Measurements from ENCODE around the gene APBA1.

Gene APBA1

DNA sequence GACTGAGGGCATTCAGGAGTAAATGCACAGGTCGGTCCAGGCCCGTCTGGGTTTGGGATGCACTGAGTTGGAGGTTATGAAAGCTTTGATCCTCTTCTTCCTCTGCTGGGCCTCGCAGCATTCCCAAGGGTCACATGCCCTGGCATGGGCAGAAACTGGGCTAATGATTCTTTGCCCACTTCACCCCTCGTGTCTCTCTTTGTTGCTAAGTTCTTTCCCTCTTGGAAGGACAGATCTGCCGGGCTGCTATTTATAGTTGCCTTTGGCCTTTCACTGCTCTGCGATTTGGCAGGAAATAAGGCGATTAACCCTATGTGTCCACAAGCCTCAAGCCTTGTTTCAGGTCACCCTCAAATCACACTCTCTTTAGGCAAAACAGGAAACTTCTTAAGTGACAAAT is 280.2 kb downstream of the APBA1 start:
- Histone ChIP-seq H3K9ac (ENCODE audit: low read length) (no peak overlapping the region), H2AFZ (ENCODE audit: low read depth, low read length, severe bottlenecking) (no peak overlapping the region), H3K79me2 (ENCODE audit: insufficient read depth, low read length) (no peaks in the 10 kb centered on the region), H3K27me3 (ENCODE audit: low read length) (0 out of 2 replicates have a peak, but pooled peaks cover 3% of the 10 kb centered on the region), H3K4me3 (ENCODE audit: insufficient read depth, low read length, poor library complexity, severe bottlenecking) (no peak overlapping the region), H4K20me1 (ENCODE audit: low read depth, low read length) (no peaks in the 10 kb centered on the region), H3K9me2 (replicated peaks; ENCODE audit: insufficient read depth, low read length) (no peaks in the 10 kb centered on the region), H3K36me3 (ENCODE audit: low read length) (no peaks in the 10 kb centered on the region), H3F3A (ENCODE audit: insufficient read depth) (no peaks in the 10 kb centered on the region), H3K27ac (ENCODE audit: low read depth, low read length) (no peak overlapping the region), H3K4me2 (ENCODE audit: low read depth, low read length, poor library complexity, severe bottlenecking) (no peak overlapping the region), H3K9me3 (ENCODE audit: insufficient read depth, low read length) (no peaks in the 10 kb centered on the region)
- TF ChIP-seq, protein P1, sequence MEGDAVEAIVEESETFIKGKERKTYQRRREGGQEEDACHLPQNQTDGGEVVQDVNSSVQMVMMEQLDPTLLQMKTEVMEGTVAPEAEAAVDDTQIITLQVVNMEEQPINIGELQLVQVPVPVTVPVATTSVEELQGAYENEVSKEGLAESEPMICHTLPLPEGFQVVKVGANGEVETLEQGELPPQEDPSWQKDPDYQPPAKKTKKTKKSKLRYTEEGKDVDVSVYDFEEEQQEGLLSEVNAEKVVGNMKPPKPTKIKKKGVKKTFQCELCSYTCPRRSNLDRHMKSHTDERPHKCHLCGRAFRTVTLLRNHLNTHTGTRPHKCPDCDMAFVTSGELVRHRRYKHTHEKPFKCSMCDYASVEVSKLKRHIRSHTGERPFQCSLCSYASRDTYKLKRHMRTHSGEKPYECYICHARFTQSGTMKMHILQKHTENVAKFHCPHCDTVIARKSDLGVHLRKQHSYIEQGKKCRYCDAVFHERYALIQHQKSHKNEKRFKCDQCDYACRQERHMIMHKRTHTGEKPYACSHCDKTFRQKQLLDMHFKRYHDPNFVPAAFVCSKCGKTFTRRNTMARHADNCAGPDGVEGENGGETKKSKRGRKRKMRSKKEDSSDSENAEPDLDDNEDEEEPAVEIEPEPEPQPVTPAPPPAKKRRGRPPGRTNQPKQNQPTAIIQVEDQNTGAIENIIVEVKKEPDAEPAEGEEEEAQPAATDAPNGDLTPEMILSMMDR (IDR thresholded peaks at IDR 0.05; ENCODE audit: insufficient read depth, low read length, poor library complexity, severe bottlenecking), result no peak
- no peak for TF ChIP-seq EZH2phosphoT487 (conservative IDR thresholded peaks at IDR 0.05; ENCODE audit: low read length)

DNA sequence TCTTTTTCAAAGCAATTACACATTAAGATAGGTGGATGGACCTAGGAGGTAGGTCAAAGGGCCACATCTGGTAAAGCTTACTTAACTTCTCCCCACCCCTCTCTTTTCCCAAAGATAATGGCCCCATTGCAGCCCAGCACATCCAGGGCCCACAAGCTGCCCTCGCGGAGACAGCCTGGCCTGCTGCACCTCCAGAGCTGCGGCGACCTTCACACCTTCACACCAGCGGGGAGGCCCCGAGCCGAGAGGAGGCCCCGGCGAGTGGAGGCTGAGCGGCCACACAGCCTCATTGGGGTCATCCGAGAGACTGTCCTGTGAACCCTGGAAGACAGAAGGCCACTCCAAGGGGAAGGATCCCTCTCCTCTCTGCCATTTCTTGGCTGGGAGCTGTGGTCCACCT is 280.7 kb downstream of the APBA1 start:
- no peak overlapping the region for H2AFZ ChIP-seq (ENCODE audit: low read depth, low read length, severe bottlenecking)
- no peaks in the 10 kb centered on the region for H4K20me1 ChIP-seq (ENCODE audit: low read depth, low read length)
- no peaks in the 10 kb centered on the region for H3K79me2 ChIP-seq (ENCODE audit: insufficient read depth, low read length)
- H3K27me3 ChIP-seq (ENCODE audit: low read length), result 0 out of 2 replicates have a peak, but pooled peaks cover 3% of the 10 kb centered on the region
- TF ChIP-seq, protein P1 (IDR thresholded peaks at IDR 0.05; ENCODE audit: insufficient read depth, low read length, poor library complexity, severe bottlenecking), result no peak
- no peak for TF ChIP-seq EZH2phosphoT487 (conservative IDR thresholded peaks at IDR 0.05; ENCODE audit: low read length)
- H3K9me2 ChIP-seq (replicated peaks; ENCODE audit: insufficient read depth, low read length), result no peaks in the 10 kb centered on the region
- H3K9ac ChIP-seq (ENCODE audit: low read length), result no peak overlapping the region
- H3K36me3 ChIP-seq (ENCODE audit: low read length), result no peaks in the 10 kb centered on the region
- no peak overlapping the region for H3K4me3 ChIP-seq (ENCODE audit: insufficient read depth, low read length, poor library complexity, severe bottlenecking)
- no peak overlapping the region for H3K27ac ChIP-seq (ENCODE audit: low read depth, low read length)
- no peaks in the 10 kb centered on the region for H3K9me3 ChIP-seq (ENCODE audit: insufficient read depth, low read length)
- no peak overlapping the region for H3K4me2 ChIP-seq (ENCODE audit: low read depth, low read length, poor library complexity, severe bottlenecking)
- H3F3A ChIP-seq (ENCODE audit: insufficient read depth), result no peaks in the 10 kb centered on the region

DNA sequence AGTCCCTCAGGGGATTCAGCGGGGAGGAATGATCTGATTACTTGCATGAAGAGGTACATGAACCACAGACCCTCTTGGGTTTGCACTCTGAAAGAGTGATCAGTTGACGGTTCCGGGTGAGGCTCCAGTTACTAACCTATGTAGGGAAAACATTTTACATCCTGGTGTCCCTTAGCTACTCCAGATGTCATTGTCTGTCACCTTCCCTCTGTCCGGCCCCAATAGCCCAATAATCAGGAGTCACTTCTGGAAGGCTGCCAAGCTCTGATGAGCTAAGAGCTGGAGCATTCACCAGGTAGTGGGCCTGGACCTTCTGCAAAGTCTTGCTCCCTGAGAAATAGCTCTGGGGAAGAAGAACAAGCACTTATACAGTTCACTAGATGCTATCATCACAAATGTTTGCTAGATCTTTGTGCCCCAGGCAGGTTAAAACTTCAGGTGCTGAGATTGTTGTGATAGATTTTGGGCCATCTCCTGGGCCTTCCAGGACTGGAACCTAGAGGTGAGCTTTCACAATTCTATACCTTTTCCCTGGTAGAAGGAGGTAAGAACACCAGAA is 282.7 kb downstream of the APBA1 start:
- Histone ChIP-seq H3K79me2 (ENCODE audit: insufficient read depth, low read length) (no peaks in the 10 kb centered on the region), H3F3A (ENCODE audit: insufficient read depth) (no peaks in the 10 kb centered on the region), H2AFZ (ENCODE audit: low read depth, low read length, severe bottlenecking) (no peak overlapping the region), H4K20me1 (ENCODE audit: low read depth, low read length) (no peaks in the 10 kb centered on the region), H3K9me2 (replicated peaks; ENCODE audit: insufficient read depth, low read length) (no peaks in the 10 kb centered on the region), H3K4me3 (ENCODE audit: insufficient read depth, low read length, poor library complexity, severe bottlenecking) (no peak overlapping the region), H3K9me3 (ENCODE audit: insufficient read depth, low read length) (no peaks in the 10 kb centered on the region), H3K27ac (ENCODE audit: low read depth, low read length) (no peak overlapping the region), H3K27me3 (ENCODE audit: low read length) (0 out of 2 replicates have a peak, but pooled peaks cover 3% of the 10 kb centered on the region), H3K9ac (ENCODE audit: low read length) (no peak overlapping the region), H3K4me2 (ENCODE audit: low read depth, low read length, poor library complexity, severe bottlenecking) (no peak overlapping the region), H3K36me3 (ENCODE audit: low read length) (no peaks in the 10 kb centered on the region)
- TF ChIP-seq, protein P1 (IDR thresholded peaks at IDR 0.05; ENCODE audit: insufficient read depth, low read length, poor library complexity, severe bottlenecking), result no peak
- no peak for TF ChIP-seq EZH2phosphoT487 (conservative IDR thresholded peaks at IDR 0.05; ENCODE audit: low read length)

Data from SU-DHL-6 (cell line).